HepG2 (cell line): ENCODE data around the gene CYP2J2. TPM values are rescaled to one million over a fixed set of nuclear protein-coding genes. Genes with fewer than 3 reads are reported as not detected.

ENCODE experiments used
- ATAC-seq: fragments of 200-7000 bp; cut with Tn5 transposase; 3 replicates; pipeline ENCODE4 v1.9.1; 2020; ENCODE audit warnings: mild to moderate bottlenecking, moderate library complexity
- BruUV-seq: library from RNA; stranded (reverse); fragments of 400-500 nt; replicated peaks from 2 replicates; lab custom pipeline; 2021; lab: Mats Ljungman, UMichigan
- CTCF ChIA-PET: fragments of 300-600 bp; formaldehyde crosslinking; extraction: SDS; loops from one replicate; lab custom pipeline; 2021; ENCODE audit warnings: low total read pairs, inconsistent platforms, low intra/inter-chr PET ratio; lab: Yijun Ruan, JAX
- POLR2A ChIA-PET: fragments of 350-600 bp; sonication (Branson Sonifier 250); formaldehyde crosslinking; loops from one replicate; lab custom pipeline; 2020; ENCODE audit warnings: antibody characterized with exemption, inconsistent platforms; lab: Yijun Ruan, JAX
- DNase-seq: peaks from one replicate; pipeline ENCODE4 v3.0.0-alpha.2; 2015; ENCODE audit warnings: low spot score
- FAIRE-seq: peaks from 3 replicates; lab custom pipeline; 2011; peaks lifted over from hg19 to GRCh38; lab: Jason Lieb, UNC
- H2AFZ ChIP-seq: one replicate; pipeline ENCODE4 v1.6.1; 2011; ENCODE audit warnings: low read length, inconsistent platforms
- H3K27ac ChIP-seq: fragments of 300-600 bp; 3 replicates; pipeline ENCODE4 v1.8.0; 2011; ENCODE audit warnings: mixed run types, mild to moderate bottlenecking, mixed read lengths, low read length, inconsistent platforms; ENCODE audit not compliant: insufficient read depth; ENCODE audit errors: extremely low read length
- H3K27me3 ChIP-seq, 2 experiments: fragments of 200-600 bp in 1 of 2; 2 replicates in 1 of 2; 3 replicates in 1 of 2; pipeline versions ENCODE4 v1.6.0 to v1.8.0; 2011; ENCODE audit warnings: low read length in 2 of 2, mild to moderate bottlenecking in 2 of 2, moderate library complexity in 2 of 2, inconsistent platforms in 1 of 2; ENCODE audit not compliant: insufficient read depth in 2 of 2, control insufficient read depth in 1 of 2
- H3K36me3 ChIP-seq, 2 experiments: fragments of 200-600 bp in 1 of 2; replicated peaks in 1 of 2; 2 replicates in 1 of 2; 3 replicates in 1 of 2; pipeline versions ENCODE4 v1.5.1 to v1.8.0; 2011; ENCODE audit warnings: low read length in 2 of 2, inconsistent platforms in 1 of 2; ENCODE audit not compliant: insufficient read depth in 2 of 2, control insufficient read depth in 1 of 2
- H3K4me1 ChIP-seq: 2 replicates; pipeline ENCODE4 v1.5.1; 2012; ENCODE audit warnings: low read length, inconsistent platforms; ENCODE audit not compliant: insufficient read depth
- H3K4me2 ChIP-seq: 2 replicates; pipeline ENCODE4 v1.6.0; 2011; ENCODE audit warnings: low read depth, low read length, inconsistent platforms
- H3K4me3 ChIP-seq, 3 experiments: fragments of 200-600 bp in 1 of 3; sonication (generic), shearing (Covaris generic) in 1 of 3; replicated peaks in 1 of 3; 2 replicates each; pipeline ENCODE4 v1.5.1; 2011 to 2016; ENCODE audit warnings: low read length in 3 of 3, inconsistent platforms in 2 of 3, low read depth in 2 of 3, mild to moderate bottlenecking in 2 of 3, control low read depth in 1 of 3, mixed read lengths in 1 of 3; ENCODE audit not compliant: insufficient read depth in 1 of 3
- H3K79me2 ChIP-seq: one replicate; pipeline ENCODE4 v1.6.1; 2011; ENCODE audit warnings: low read length, inconsistent platforms; ENCODE audit not compliant: insufficient read depth
- H3K9ac ChIP-seq: 2 replicates; pipeline ENCODE4 v1.6.0; 2011; ENCODE audit warnings: mild to moderate bottlenecking, low read depth, low read length, inconsistent platforms; ENCODE audit not compliant: insufficient read depth
- H3K9me3 ChIP-seq: 2 replicates; pipeline ENCODE4 v1.5.1; 2012; ENCODE audit warnings: mild to moderate bottlenecking, low read length
- H4K20me1 ChIP-seq: 2 replicates; pipeline ENCODE4 v1.6.0; 2011; ENCODE audit warnings: inconsistent platforms, mild to moderate bottlenecking, low read length, moderate library complexity; ENCODE audit not compliant: insufficient read depth
- CBFB ChIP-seq: sonication (generic); formaldehyde crosslinking; IDR thresholded peaks from 2 replicates; pipeline ENCODE4 v1.4.0; 2020; ENCODE audit warnings: missing genetic modification reagents
- DPF2 ChIP-seq: sonication (generic); formaldehyde crosslinking; IDR thresholded peaks from 2 replicates; pipeline ENCODE4 v1.4.0; 2020; ENCODE audit warnings: mild to moderate bottlenecking, low read depth, missing genetic modification reagents, borderline replicate concordance
- GMEB2 ChIP-seq: IDR thresholded peaks from 2 replicates; pipeline ENCODE4 v1.6.1; 2016; ENCODE audit warnings: missing biosample characterization, missing genetic modification reagents, low read depth
- IKZF4 ChIP-seq: sonication (generic); formaldehyde crosslinking; IDR thresholded peaks from 2 replicates; pipeline ENCODE4 v1.5.1; 2020; ENCODE audit warnings: borderline replicate concordance, mild to moderate bottlenecking, low read depth, missing genetic modification reagents; ENCODE audit errors: not compliant biosample characterization
- JARID2 ChIP-seq: sonication (generic); formaldehyde crosslinking; IDR thresholded peaks from 2 replicates; pipeline ENCODE4 v1.8.1; 2023; ENCODE audit warnings: missing genetic modification reagents, inconsistent platforms; ENCODE audit not compliant: insufficient replicate concordance
- KDM3A ChIP-seq: IDR thresholded peaks from 2 replicates; pipeline ENCODE4 v1.6.1; 2018; ENCODE audit warnings: low read depth, missing compliant biosample characterization
- MIER2 ChIP-seq: IDR thresholded peaks from 2 replicates; pipeline ENCODE4 v1.6.1; 2016; ENCODE audit warnings: missing biosample characterization, missing genetic modification reagents
- SP4 ChIP-seq: sonication (generic); formaldehyde crosslinking; IDR thresholded peaks from 2 replicates; pipeline ENCODE4 v1.8.1; 2023; ENCODE audit warnings: mild to moderate bottlenecking, missing genetic modification reagents
- TBL1XR1 ChIP-seq: fragments of 150-350 bp; IDR thresholded peaks from 2 replicates; pipeline ENCODE4 v1.6.1; 2014; ENCODE audit warnings: borderline replicate concordance, low read length; ENCODE audit not compliant: partially characterized antibody
- ZSCAN5A ChIP-seq: sonication (generic); formaldehyde crosslinking; IDR thresholded peaks from 2 replicates; pipeline ENCODE4 v1.8.0; 2022; ENCODE audit warnings: mild to moderate bottlenecking, missing genetic modification reagents, borderline replicate concordance
- WGBS: methylation state at CpG from one replicate; pipeline ENCODE4 v1.1.6; 2017; ENCODE audit warnings: low lambda C conversion rate; 5-methylcytosine and 5-hydroxymethylcytosine counted together
- in situ Hi-C: cut with HindIII; loops from 2 replicates; pipeline ENCODE4 v1.10.0; 2017; ENCODE audit warnings: low pct_unique_long_range_greater_than_20kb; ENCODE audit not compliant: extremely low pct_ligation_motif_present
- intact Hi-C: fragments of 100-400 bp; cut with micrococcal nuclease; formaldehyde crosslinking; loops from one replicate; pipeline ENCODE4 v1.10.0; 2022; ENCODE audit not compliant: unreplicated experiment
- polyA plus RNA-seq, 8 experiments: library from polyadenylated mRNA; depleted of rRNA in 3 of 8; stranded (reverse) in 7 of 8; unstranded in 1 of 8; fragments of >200 nt; fragmentation: Illumina TruSeq in 4 of 8; extraction: Trizol in 4 of 8; gene quantifications; 2 replicates each; pipeline versions ENCODE4 v1.2.1 to v1.2.3, GENCODE V29; 2011 to 2016; ENCODE audit warnings: low read depth in 4 of 8, missing spikeins in 1 of 8, mixed read lengths in 1 of 8; ENCODE audit not compliant: insufficient read depth in 1 of 8
- total RNA-seq, 5 experiments: library from RNA; depleted of rRNA; stranded (reverse); fragments of >200 nt; fragmentation: Illumina TruSeq; extraction: Trizol; gene quantifications; 2 replicates each; pipeline ENCODE4 v1.2.3, GENCODE V29; 2016; ENCODE audit warnings: low read depth in 1 of 5
- TF ChIP-seq, protein P1 (sequence below): sonication (generic); formaldehyde crosslinking; conservative IDR thresholded peaks from 2 replicates; pipeline ENCODE4 v1.4.0; 2020; ENCODE audit warnings: mild to moderate bottlenecking, missing genetic modification reagents, moderate library complexity
- TF ChIP-seq, protein P2 (sequence below): sonication (generic); formaldehyde crosslinking; IDR thresholded peaks from 2 replicates; pipeline ENCODE4 v1.4.0; 2020; ENCODE audit warnings: missing genetic modification reagents
- TF ChIP-seq, protein P3 (sequence below): sonication (generic); formaldehyde crosslinking; IDR thresholded peaks from 2 replicates; pipeline ENCODE4 v1.5.0; 2020; ENCODE audit warnings: missing genetic modification reagents

Gene CYP2J2
- total and polyA plus RNA-seq, 2 of the 13 experiments (the other 11 are each of a cell fraction or from before 2014, with no cell fraction given): 2.1 to 5.9 TPM

GRCh38 chr1:59936358-59936821, 9.8 kb upstream of the CYP2J2 start (continued):
- TF ChIP-seq MIER2 (no peak), KDM3A (CRISPR knock-in tag) (0 out of 2 replicates have a peak, but pooled peaks have one; percentile 12), TBL1XR1 (no peak), DPF2 (CRISPR knock-in tag) (0 out of 2 replicates have a peak, but pooled peaks have one; percentile 26)

DNA sequence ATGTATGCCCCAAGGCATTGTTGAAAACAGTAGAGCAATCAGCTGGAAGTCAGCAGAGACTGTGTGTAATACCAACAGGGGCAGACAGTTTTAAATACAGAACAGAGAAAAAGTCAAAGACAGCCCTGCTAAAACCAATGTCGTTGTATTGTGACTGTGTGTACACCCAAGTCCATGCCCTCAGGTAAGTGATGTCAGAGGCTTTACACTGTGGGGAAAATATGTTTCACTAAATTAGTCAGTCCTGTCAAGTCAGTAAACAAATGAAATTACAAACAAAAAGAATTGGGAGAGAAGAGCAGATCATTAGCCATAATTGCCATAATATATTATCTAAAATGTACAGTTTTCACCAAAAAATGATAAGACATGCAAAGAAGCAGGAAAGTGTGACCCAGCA, 2.4 kb upstream of the CYP2J2 start:
- ChIA-PET POLR2A (no interaction called here), CTCF (no interaction called here)
- H3K27ac ChIP-seq: no peak overlapping the region
- no peaks in the 10 kb centered on the region; a peak in 2 of 5 replicates for H3K27me3 ChIP-seq
- peaks cover 37% of the 10 kb centered on the region for H3K4me1 ChIP-seq
- FAIRE-seq (no peak), DNase-seq (no peak), ATAC-seq (no peak)
- H3K79me2 ChIP-seq: no peaks in the 10 kb centered on the region
- no peak overlapping the region for H3K4me2 ChIP-seq
- H3K9me3 ChIP-seq: no peaks in the 10 kb centered on the region
- in situ Hi-C loops: loop anchor here (10.0 kb wide), 1 partner anchor 56 kb away; no protein-coding TSS in a partner anchor
- 67% methylated on average over 1 of the region's 1 CpG for WGBS
- no peak overlapping the region for H2AFZ ChIP-seq
- H3K36me3 ChIP-seq: no peaks in the 10 kb centered on the region
- no peak overlapping the region for H3K9ac ChIP-seq
- no peaks in the 10 kb centered on the region for H4K20me1 ChIP-seq
- intact Hi-C loops: no loop called here
- BruUV-seq: no TSS peak
- no peak overlapping the region for H3K4me3 ChIP-seq
- TF ChIP-seq DPF2 (CRISPR knock-in tag) (no peak), IKZF4 (CRISPR knock-in tag) (no peak), GMEB2 (CRISPR knock-in tag) (no peak), ZSCAN5A (CRISPR knock-in tag) (no peak), JARID2 (no peak), CBFB (CRISPR knock-in tag) (no peak), SP4 (no peak)
- TF ChIP-seq, protein P1, sequence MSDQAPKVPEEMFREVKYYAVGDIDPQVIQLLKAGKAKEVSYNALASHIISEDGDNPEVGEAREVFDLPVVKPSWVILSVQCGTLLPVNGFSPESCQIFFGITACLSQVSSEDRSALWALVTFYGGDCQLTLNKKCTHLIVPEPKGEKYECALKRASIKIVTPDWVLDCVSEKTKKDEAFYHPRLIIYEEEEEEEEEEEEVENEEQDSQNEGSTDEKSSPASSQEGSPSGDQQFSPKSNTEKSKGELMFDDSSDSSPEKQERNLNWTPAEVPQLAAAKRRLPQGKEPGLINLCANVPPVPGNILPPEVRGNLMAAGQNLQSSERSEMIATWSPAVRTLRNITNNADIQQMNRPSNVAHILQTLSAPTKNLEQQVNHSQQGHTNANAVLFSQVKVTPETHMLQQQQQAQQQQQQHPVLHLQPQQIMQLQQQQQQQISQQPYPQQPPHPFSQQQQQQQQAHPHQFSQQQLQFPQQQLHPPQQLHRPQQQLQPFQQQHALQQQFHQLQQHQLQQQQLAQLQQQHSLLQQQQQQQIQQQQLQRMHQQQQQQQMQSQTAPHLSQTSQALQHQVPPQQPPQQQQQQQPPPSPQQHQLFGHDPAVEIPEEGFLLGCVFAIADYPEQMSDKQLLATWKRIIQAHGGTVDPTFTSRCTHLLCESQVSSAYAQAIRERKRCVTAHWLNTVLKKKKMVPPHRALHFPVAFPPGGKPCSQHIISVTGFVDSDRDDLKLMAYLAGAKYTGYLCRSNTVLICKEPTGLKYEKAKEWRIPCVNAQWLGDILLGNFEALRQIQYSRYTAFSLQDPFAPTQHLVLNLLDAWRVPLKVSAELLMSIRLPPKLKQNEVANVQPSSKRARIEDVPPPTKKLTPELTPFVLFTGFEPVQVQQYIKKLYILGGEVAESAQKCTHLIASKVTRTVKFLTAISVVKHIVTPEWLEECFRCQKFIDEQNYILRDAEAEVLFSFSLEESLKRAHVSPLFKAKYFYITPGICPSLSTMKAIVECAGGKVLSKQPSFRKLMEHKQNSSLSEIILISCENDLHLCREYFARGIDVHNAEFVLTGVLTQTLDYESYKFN (CRISPR knock-in tag): no peak
- TF ChIP-seq, protein P2, sequence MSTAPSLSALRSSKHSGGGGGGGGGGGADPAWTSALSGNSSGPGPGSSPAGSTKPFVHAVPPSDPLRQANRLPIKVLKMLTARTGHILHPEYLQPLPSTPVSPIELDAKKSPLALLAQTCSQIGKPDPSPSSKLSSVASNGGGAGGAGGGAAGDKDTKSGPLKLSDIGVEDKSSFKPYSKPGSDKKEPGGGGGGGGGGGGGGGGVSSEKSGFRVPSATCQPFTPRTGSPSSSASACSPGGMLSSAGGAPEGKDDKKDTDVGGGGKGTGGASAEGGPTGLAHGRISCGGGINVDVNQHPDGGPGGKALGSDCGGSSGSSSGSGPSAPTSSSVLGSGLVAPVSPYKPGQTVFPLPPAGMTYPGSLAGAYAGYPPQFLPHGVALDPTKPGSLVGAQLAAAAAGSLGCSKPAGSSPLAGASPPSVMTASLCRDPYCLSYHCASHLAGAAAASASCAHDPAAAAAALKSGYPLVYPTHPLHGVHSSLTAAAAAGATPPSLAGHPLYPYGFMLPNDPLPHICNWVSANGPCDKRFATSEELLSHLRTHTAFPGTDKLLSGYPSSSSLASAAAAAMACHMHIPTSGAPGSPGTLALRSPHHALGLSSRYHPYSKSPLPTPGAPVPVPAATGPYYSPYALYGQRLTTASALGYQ (CRISPR knock-in tag): no peak
- TF ChIP-seq, protein P3, sequence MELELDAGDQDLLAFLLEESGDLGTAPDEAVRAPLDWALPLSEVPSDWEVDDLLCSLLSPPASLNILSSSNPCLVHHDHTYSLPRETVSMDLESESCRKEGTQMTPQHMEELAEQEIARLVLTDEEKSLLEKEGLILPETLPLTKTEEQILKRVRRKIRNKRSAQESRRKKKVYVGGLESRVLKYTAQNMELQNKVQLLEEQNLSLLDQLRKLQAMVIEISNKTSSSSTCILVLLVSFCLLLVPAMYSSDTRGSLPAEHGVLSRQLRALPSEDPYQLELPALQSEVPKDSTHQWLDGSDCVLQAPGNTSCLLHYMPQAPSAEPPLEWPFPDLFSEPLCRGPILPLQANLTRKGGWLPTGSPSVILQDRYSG (CRISPR knock-in tag): no peak
